Vagina (tissue), 2 donors: ENCODE data around the gene PACSIN1.

Source experiments
- CTCF ChIP-seq, 3 experiments: fragments of 450-650 bp in 2 of 3; fragments of 200-600 bp in 1 of 3; sonication (generic) in 1 of 3; IDR thresholded peaks; one replicate each; pipeline ENCODE4 v1.5.1; 2017 to 2019; ENCODE audit warnings: antibody characterized with exemption in 3 of 3, mild to moderate bottlenecking in 2 of 3, moderate library complexity in 2 of 3
- POLR2A ChIP-seq, 2 donors: fragments of 450-650 bp; IDR thresholded peaks; one replicate each; pipeline ENCODE4 v1.6.1; 2017; ENCODE audit warnings: antibody characterized with exemption in 2 of 2, mild to moderate bottlenecking in 2 of 2, moderate library complexity in 2 of 2

- no peak for TF ChIP-seq CTCF (IDR thresholded peaks at IDR 0.05)
- no peak for TF ChIP-seq POLR2A (IDR thresholded peaks at IDR 0.05)
These were observed 18.5 kb upstream of the PACSIN1 start for GRCh38 chr6:34447386-34447785.
